ENCODE data around the gene TMEM218. TPM values are rescaled to one million over a fixed set of nuclear protein-coding genes. Genes with fewer than 3 reads are reported as not detected.

TMEM218 gene
- total and polyA plus RNA-seq, 2 donors (not counting 1 experiment from before 2014, with no cell fraction given) = 20.7 to 31.7 TPM

DNA sequence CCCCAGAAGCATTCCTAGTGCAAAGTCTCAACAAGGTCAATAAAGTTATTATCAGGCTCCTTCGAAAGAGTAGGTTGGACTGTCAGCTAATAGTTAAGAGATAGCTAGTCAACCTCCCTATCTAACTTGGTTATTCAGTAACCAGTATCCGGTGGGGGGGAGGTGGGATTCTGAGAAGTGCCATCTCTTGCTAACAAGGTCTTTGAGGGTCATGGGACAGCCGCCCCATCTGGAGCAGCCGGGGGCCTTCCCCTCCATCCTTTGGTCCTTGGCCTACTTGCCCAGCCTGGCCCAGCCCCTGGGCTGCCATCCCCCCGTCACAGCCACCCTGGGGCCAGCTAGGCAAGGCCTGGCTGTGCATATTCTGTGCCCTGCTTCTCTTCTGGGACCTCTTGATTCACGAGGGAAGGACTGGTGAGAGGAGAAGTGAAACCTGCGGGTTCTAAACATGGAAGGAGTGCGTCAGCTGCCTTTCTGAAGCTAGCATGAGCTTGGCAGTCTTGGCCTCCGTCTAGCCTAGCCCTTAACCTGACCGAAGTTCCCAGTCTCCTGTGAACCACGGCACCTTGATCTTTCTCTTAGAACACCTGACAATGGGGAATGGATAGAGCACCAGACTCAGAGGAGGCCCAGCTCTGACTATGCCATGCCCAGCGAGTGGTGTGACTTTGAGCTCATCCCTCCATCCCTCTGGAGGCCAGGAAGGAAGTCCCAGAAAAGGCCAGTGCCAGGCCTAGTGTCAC is 39.0 kb downstream of the TMEM218 start:
- DNase-seq (peak; percentile 86), ATAC-seq (ENCODE audit: low read depth) (peak; percentile 78)
- ChIA-PET CTCF (interaction anchor here (0.7 to 2.0 kb wide), 14 partner anchors 8 to 119 kb away, joined by 3 to 9 read pairs (median 3); partner anchors contain the start of genes CCDC15, SLC37A2 and TMEM218), POLR2A (interaction anchor here (0.5 to 2.4 kb wide), 5 partner anchors 9 to 152 kb away, joined by 3 to 12 read pairs (median 4); partner anchors contain the start of genes SLC37A2 and TMEM218)
- Histone ChIP-seq H2AFZ (ENCODE audit: insufficient read depth, low read depth, low read length, poor library complexity, severe bottlenecking) (peak overlapping the region; percentile 16), H3K4me3 (ENCODE audit: control extremely low read depth in 1 of 5, extremely low read depth in 1 of 5, insufficient read depth in 1 of 5, low read depth in 2 of 5, low read length in 4 of 5) (peak overlapping the region in 1 of 5 experiments; percentile 33), H3K27me3 (replicated peaks in 1 of 4; ENCODE audit: control extremely low read depth in 1 of 4, control insufficient read depth in 3 of 4, insufficient read depth in 4 of 4, low read length in 3 of 4) (no peaks in the 10 kb centered on the region), H3K4me2 (replicated peaks; ENCODE audit: low read depth, low read length, poor library complexity, severe bottlenecking) (peak overlapping the region; percentile 61), H3K79me2 (ENCODE audit: control insufficient read depth, insufficient read depth, low read length) (no peaks in the 10 kb centered on the region), H4K20me1 (ENCODE audit: control insufficient read depth, insufficient read depth, low read length, poor library complexity, severe bottlenecking) (no peaks in the 10 kb centered on the region), H3K27ac (ENCODE audit: low read length in 2 of 2) (peak overlapping the region; percentile 75 to 79), H3K36me3 (replicated peaks in 1 of 2; ENCODE audit: control extremely low read depth in 1 of 2, control insufficient read depth in 1 of 2, extremely low read depth in 1 of 2, insufficient read depth in 2 of 2, low read length in 1 of 2) (no peaks in the 10 kb centered on the region), H3K9ac (ENCODE audit: low read length) (peak overlapping the region; percentile 22), H3K4me1 (ENCODE audit: control insufficient read depth in 2 of 2, insufficient read depth in 2 of 2, low read length in 2 of 2) (peaks cover 47 to 59% of the 10 kb centered on the region in 2 donors), H3K9me3 (ENCODE audit: control extremely low read depth in 1 of 3, control insufficient read depth in 2 of 3, insufficient read depth in 1 of 3, low read length in 2 of 3) (peaks cover 0 to 16% (median 0%) of the 10 kb centered on the region in 3 donors)
- Mint-ChIP-seq H3K4me3 (peak overlapping the region; percentile 77), H3K4me1 (peaks cover 59% of the 10 kb centered on the region), H3K9me3 (ENCODE audit: insufficient read depth) (no peaks in the 10 kb centered on the region), H3K27me3 (no peaks in the 10 kb centered on the region), H3K27ac (peak overlapping the region; percentile 92)
- TF ChIP-seq EZH2 (IDR thresholded peaks at IDR 0.05; ENCODE audit: borderline replicate concordance, insufficient read depth, low read depth, low read length, poor library complexity, severe bottlenecking) = no peak
- TF ChIP-seq, protein P1, sequence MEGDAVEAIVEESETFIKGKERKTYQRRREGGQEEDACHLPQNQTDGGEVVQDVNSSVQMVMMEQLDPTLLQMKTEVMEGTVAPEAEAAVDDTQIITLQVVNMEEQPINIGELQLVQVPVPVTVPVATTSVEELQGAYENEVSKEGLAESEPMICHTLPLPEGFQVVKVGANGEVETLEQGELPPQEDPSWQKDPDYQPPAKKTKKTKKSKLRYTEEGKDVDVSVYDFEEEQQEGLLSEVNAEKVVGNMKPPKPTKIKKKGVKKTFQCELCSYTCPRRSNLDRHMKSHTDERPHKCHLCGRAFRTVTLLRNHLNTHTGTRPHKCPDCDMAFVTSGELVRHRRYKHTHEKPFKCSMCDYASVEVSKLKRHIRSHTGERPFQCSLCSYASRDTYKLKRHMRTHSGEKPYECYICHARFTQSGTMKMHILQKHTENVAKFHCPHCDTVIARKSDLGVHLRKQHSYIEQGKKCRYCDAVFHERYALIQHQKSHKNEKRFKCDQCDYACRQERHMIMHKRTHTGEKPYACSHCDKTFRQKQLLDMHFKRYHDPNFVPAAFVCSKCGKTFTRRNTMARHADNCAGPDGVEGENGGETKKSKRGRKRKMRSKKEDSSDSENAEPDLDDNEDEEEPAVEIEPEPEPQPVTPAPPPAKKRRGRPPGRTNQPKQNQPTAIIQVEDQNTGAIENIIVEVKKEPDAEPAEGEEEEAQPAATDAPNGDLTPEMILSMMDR (IDR thresholded peaks at IDR 0.05) = no peak
- intact Hi-C loops (cut with micrococcal nuclease) = loop anchor here (1.0 to 10.0 kb wide), 2 partner anchors 9 to 492 kb away; partner anchors contain the start of genes EI24 and SLC37A2
- 40% methylated on average over 9 of the region's 12 CpGs for WGBS (ENCODE audit: insufficient coverage)

Data from B cell (primary cell).